ENCODE measurements around the gene TUBB1.
A peak's percentile ranks its signal among the peaks of the same experiment; 100 is the strongest.
"Not testable (repeated sequence)": the region's sequence is repeated elsewhere in the genome, so short reads cannot be mapped to it uniquely, and the experiment has no call there.

TUBB1 gene

GRCh38 chr20:58983115-58983468, 36.1 kb upstream of the TUBB1 start:
- H3K27me3 Mint-ChIP-seq; H3K4me3 Mint-ChIP-seq; H3K9me3 Mint-ChIP-seq; ATAC-seq (replicated peaks); H3K27ac Mint-ChIP-seq; DNase-seq: not testable (repeated sequence)
- Mint-ChIP-seq H3K4me1 (peaks cover 33 to 50% of the 10 kb centered on the region in 2 donors), H3K36me3 (peaks cover 17 to 34% of the 10 kb centered on the region in 2 donors)

- Mint-ChIP-seq H3K36me3 (peaks cover 23 to 44% of the 10 kb centered on the region in 2 donors), H3K4me3 (no peak overlapping the region), H3K27ac (peak overlapping the region; percentile 4), H3K4me1 (peaks cover 26 to 49% of the 10 kb centered on the region in 2 donors), H3K27me3 (no peaks in the 10 kb centered on the region), H3K9me3 (peaks cover 0 to 3% of the 10 kb centered on the region in 2 donors)
- DNase-seq (no peak), ATAC-seq (replicated peaks) (no peak)
Measured at GRCh38 chr20:58984691-58985090, 34.5 kb upstream of the TUBB1 start.

DNA sequence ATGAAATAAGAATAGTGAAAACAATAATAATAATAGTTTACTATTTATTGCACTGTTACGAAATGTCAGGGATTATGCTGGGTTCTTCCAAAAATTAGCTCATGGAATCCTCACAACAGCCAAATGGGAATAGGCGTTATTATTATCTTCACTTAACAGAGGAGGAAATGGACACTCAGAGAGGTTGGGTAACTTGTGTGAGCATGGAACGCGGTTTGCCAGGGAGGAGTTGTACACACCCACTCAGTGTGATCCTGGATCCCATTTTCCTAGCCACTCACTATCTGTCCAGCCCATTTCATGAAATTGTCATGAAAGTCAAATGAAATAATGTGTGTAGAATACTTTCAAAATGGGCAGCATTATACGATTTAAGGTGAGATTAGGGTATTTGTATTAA, 33.6 kb upstream of the TUBB1 start:
- peaks cover 27 to 46% of the 10 kb centered on the region in 2 donors for H3K36me3 Mint-ChIP-seq
- H3K9me3 Mint-ChIP-seq = peaks cover 0 to 3% of the 10 kb centered on the region in 2 donors
- H3K27ac Mint-ChIP-seq = no peak overlapping the region

GRCh38 chr20:58986286-58986967, 32.8 kb upstream of the TUBB1 start:
- Mint-ChIP-seq H3K36me3 (peaks cover 33 to 53% of the 10 kb centered on the region in 2 donors), H3K4me1 (peaks cover 24 to 49% of the 10 kb centered on the region in 2 donors), H3K9me3 (peaks cover 0 to 3% of the 10 kb centered on the region in 2 donors), H3K27me3 (no peaks in the 10 kb centered on the region), H3K27ac (peak overlapping the region; percentile 0), H3K4me3 (no peak overlapping the region)
- ATAC-seq (replicated peaks) (no peak), DNase-seq (no peak)

More for the DNA sequence above, 33.6 kb upstream of the TUBB1 start:
- ATAC-seq (replicated peaks) = no peak
- DNase-seq = no peak
- H3K4me1 Mint-ChIP-seq = peaks cover 24 to 49% of the 10 kb centered on the region in 2 donors
- H3K27me3 Mint-ChIP-seq = no peaks in the 10 kb centered on the region
- H3K4me3 Mint-ChIP-seq = no peak overlapping the region

- Mint-ChIP-seq H3K9me3 (peaks cover 0 to 3% of the 10 kb centered on the region in 2 donors), H3K4me1 (peaks cover 24 to 48% of the 10 kb centered on the region in 2 donors), H3K36me3 (peaks cover 38 to 58% of the 10 kb centered on the region in 2 donors), H3K27me3 (no peaks in the 10 kb centered on the region), H3K4me3 (no peak overlapping the region), H3K27ac (peak overlapping the region; percentile 0)
- ATAC-seq (replicated peaks) (no peak), DNase-seq (no peak)
Measured at GRCh38 chr20:58986968-58987517, 32.2 kb upstream of the TUBB1 start.

GRCh38 chr20:58987790-58988564, 31.3 kb upstream of the TUBB1 start:
- peaks cover 42 to 58% of the 10 kb centered on the region in 2 donors for H3K36me3 Mint-ChIP-seq
- no peaks in the 10 kb centered on the region for H3K27me3 Mint-ChIP-seq
- ATAC-seq (replicated peaks) = no peak
- no peak overlapping the region for H3K4me3 Mint-ChIP-seq
- peaks cover 18 to 45% of the 10 kb centered on the region in 2 donors for H3K4me1 Mint-ChIP-seq
- no peak overlapping the region for H3K27ac Mint-ChIP-seq
- DNase-seq = no peak
- no peaks in the 10 kb centered on the region for H3K9me3 Mint-ChIP-seq

GRCh38 chr20:58988565-58988882, 30.7 kb upstream of the TUBB1 start:
- Mint-ChIP-seq H3K27me3 (no peaks in the 10 kb centered on the region), H3K27ac (peak overlapping the region; percentile 65), H3K4me1 (peaks cover 18 to 51% of the 10 kb centered on the region in 2 donors), H3K36me3 (peaks cover 43 to 62% of the 10 kb centered on the region in 2 donors), H3K9me3 (no peaks in the 10 kb centered on the region), H3K4me3 (no peak overlapping the region)
- DNase-seq = no peak
- ATAC-seq (replicated peaks) = no peak

DNA sequence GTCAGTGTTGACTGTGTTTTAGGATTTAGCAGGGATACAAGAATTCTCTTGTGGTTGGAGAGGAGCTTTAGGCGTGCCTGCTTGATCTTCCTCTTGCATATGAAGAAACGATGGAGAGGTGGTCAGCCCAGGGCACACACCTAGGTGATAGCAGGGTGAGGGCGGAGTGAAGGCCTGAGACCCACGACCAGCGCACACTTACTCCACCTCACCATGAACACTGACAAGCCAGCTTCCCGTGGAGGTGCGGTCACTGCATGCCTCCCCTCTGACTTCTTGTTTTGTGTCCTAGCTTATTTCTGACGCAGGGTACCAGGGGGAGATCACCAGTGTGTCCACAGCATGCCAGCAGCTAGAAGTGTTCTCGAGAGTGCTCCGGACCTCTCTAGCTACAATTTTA, 30.0 kb upstream of the TUBB1 start:
- H3K4me1 Mint-ChIP-seq = peaks cover 15 to 51% of the 10 kb centered on the region in 2 donors
- peaks cover 48 to 64% of the 10 kb centered on the region in 2 donors for H3K36me3 Mint-ChIP-seq
- no peak overlapping the region for H3K4me3 Mint-ChIP-seq
- H3K27me3 Mint-ChIP-seq = no peaks in the 10 kb centered on the region
- ATAC-seq (replicated peaks) = no peak
- DNase-seq = no peak
- peak overlapping the region; percentile 65 for H3K27ac Mint-ChIP-seq
- no peaks in the 10 kb centered on the region for H3K9me3 Mint-ChIP-seq

DNA sequence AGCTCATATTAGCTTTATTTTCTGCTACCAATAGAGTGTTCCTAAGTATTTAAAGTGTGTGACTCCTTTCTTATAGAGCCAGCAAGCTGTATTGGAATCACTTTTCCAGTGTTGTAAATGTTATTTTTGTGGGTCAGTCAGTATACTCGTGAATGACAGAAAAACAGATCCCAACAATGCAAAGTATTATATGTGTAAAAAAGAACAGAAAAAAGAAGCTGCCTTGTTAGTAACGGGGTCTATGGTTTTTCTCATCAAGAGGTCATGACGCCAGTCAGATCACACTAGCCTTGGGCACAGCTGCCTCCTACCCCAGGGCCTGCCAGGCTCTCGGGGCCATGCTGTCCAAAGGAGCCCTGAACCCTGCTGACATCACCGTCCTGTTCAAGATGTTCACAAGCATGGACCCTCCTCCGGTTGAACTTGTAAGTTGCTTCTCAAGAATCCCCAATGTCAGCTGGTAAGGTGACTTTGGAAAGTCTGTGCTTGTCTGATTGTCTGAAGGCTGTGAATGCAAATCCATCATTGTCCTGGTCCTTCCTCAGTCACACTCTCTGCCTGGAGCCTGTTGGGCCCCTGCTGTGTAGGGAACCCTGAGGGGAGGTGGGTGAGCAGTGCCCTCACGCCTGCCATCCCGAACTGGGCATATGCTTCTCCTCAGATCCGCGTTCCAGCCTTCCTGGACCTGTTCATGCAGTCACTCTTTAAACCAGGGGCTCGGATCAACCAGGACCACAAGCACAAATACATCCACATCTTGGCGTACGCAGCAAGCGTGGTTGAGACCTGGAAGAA, 28.4 kb upstream of the TUBB1 start:
- DNase-seq (no peak), ATAC-seq (replicated peaks) (no peak)
- peaks cover 59 to 72% of the 10 kb centered on the region in 2 donors for H3K36me3 Mint-ChIP-seq
- H3K4me1 Mint-ChIP-seq = peaks cover 20 to 55% of the 10 kb centered on the region in 2 donors
- H3K27me3 Mint-ChIP-seq = no peaks in the 10 kb centered on the region
- H3K9me3 Mint-ChIP-seq = no peaks in the 10 kb centered on the region
- H3K4me3 Mint-ChIP-seq = peak overlapping the region in 1 of 2 donors; percentile 8
- H3K27ac Mint-ChIP-seq = peak overlapping the region; percentile 71

DNA sequence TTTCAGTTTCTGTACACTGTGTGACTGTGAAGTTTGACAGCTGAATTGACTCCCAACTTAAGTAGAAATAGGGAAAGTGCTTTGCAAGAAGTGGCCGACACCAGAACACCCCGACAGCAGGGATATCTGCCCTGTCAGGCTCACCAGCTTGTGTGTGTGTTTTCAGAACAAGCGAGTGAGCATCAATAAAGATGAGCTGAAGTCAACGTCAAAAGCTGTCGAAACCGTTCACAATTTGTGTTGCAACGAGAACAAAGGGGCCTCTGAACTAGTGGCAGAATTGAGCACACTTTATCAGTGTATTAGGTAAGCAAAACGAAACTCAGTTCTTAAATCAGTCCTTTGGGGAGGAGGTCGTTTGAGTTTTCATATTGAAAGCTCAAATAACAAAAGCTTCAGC, 27.5 kb upstream of the TUBB1 start:
- Mint-ChIP-seq H3K27ac (peak overlapping the region; percentile 71), H3K27me3 (no peaks in the 10 kb centered on the region), H3K36me3 (peaks cover 62 to 79% of the 10 kb centered on the region in 2 donors), H3K4me1 (peaks cover 27 to 60% of the 10 kb centered on the region in 2 donors), H3K9me3 (no peaks in the 10 kb centered on the region), H3K4me3 (no peak overlapping the region)
- DNase-seq (no peak), ATAC-seq (replicated peaks) (no peak)

GRCh38 chr20:58992911-58993310, 26.3 kb upstream of the TUBB1 start:
- Mint-ChIP-seq H3K4me1 (peaks cover 30 to 68% of the 10 kb centered on the region in 2 donors), H3K4me3 (no peak overlapping the region), H3K9me3 (no peaks in the 10 kb centered on the region), H3K27me3 (no peaks in the 10 kb centered on the region), H3K27ac (peak overlapping the region; percentile 95), H3K36me3 (peaks cover 66 to 79% of the 10 kb centered on the region in 2 donors)
- peak; percentile 4 to 11 for ATAC-seq (replicated peaks)
- DNase-seq = no peak

DNA sequence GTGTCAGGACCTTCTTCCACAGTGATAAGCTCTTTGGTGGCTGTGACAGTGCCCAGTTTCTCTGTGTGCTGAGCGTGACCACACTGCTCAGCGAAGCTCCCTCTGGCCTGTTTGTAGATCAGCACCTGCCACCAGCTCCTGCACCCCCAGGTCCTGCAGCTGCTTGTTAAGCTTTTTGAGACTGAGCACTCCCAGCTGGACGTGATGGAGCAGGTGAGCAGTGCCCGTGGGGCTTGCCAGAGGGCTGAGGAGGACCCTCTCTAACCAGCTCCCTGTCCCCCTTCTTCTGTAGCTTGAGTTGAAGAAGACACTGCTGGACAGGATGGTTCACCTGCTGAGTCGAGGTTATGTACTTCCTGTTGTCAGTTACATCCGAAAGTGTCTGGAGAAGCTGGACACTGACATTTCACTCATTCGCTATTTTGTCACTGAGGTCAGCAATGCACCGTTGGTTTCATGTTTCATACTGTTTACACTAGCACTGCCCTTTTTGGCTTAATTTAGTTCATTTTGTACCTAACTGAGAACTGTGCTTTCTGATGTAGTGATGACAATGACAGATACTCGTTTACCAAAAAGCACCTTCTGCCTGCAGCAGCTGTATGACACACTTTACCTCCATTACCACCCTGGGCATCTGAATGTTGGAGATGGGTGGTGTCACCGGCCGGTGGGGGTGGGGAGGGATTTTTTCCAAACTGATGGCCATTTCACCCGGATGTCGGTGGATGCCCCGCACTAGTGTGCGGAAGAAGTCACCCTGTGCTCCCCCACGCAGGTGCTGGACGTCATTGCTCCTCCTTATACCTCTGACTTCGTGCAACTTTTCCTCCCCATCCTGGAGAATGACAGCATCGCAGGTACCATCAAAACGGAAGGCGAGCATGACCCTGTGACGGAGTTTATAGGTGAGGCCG, 25.6 kb upstream of the TUBB1 start:
- Mint-ChIP-seq H3K36me3 (peaks cover 69 to 82% of the 10 kb centered on the region in 2 donors), H3K27me3 (no peaks in the 10 kb centered on the region), H3K4me1 (peaks cover 30 to 72% of the 10 kb centered on the region in 2 donors), H3K27ac (peak overlapping the region; percentile 95), H3K4me3 (peak overlapping the region; percentile 41 to 53), H3K9me3 (no peaks in the 10 kb centered on the region)
- DNase-seq (no peak), ATAC-seq (replicated peaks) (peak; percentile 54 to 57)

DNA sequence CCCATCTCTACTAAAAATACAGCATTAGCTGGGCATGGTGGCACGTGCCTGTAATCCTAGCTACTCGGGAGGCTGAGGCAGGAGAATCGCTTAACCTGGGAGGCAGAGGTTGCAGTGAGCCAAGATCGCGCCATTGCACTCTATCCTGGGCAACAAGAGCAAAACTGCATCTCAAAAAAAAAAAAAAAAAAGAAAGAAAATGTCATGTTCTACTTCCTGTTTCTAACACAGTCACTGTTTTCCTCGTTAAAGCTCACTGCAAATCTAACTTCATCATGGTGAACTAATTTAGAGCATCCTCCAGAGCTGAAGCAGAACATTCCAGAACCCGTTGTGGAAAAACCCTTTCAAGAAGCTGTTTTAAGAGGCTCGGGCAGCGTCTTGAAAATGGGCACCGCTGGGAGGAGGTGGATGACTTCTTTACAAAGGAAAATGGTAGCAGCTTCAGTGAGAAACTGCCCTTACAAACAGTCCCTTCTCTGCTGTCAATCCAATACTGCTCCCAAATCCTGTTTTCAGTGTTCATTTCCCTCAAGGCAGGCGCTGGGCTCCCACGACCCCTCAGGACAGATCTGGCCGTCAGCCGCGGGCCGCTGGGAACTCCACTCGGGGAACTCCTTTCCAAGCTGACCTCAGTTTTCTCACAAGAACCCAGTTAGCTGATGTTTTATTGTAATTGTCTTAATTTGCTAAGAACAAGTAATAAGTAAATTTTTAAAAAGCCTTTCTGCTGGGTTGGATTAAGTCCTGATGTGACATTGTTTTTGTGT, 24.7 kb upstream of the TUBB1 start:
- peak overlapping the region; percentile 29 to 53 for H3K4me3 Mint-ChIP-seq
- DNase-seq = no peak
- H3K27ac Mint-ChIP-seq = peak overlapping the region; percentile 97
- H3K9me3 Mint-ChIP-seq = no peaks in the 10 kb centered on the region
- peaks cover 32 to 73% of the 10 kb centered on the region in 2 donors for H3K4me1 Mint-ChIP-seq
- no peaks in the 10 kb centered on the region for H3K27me3 Mint-ChIP-seq
- ATAC-seq (replicated peaks) = peak; percentile 27 to 29
- H3K36me3 Mint-ChIP-seq = peaks cover 73 to 84% of the 10 kb centered on the region in 2 donors
